Thymus (tissue), 11 donors: ENCODE measurements around the gene LYPD3. TPM values are rescaled to one million over a fixed set of nuclear protein-coding genes. Genes with fewer than 3 reads are reported as not detected.

Experiments
- DNase-seq, 9 donors: peaks; one replicate each; pipeline ENCODE4 v3.0.0-alpha.2; 2013; ENCODE audit warnings: low spot score in 9 of 9, low read depth in 6 of 9, missing footprints in 1 of 9
- H3K27ac ChIP-seq, 2 donors: one replicate each; pipeline ENCODE4 v1.5.1; 2013; ENCODE audit warnings: control low read depth in 1 of 2, low read depth in 1 of 2, low read length in 1 of 2, mild to moderate bottlenecking in 1 of 2, moderate library complexity in 1 of 2
- H3K27me3 ChIP-seq, 2 donors: one replicate each; pipeline ENCODE4 v1.5.1; 2013; ENCODE audit warnings: low read length in 1 of 2; ENCODE audit not compliant: control insufficient read depth in 2 of 2, insufficient read depth in 1 of 2
- H3K36me3 ChIP-seq, 2 donors: one replicate each; pipeline ENCODE4 v1.5.1; 2013; ENCODE audit warnings: low read length in 1 of 2, mild to moderate bottlenecking in 1 of 2, moderate library complexity in 1 of 2; ENCODE audit not compliant: control insufficient read depth in 2 of 2, insufficient read depth in 2 of 2
- H3K4me1 ChIP-seq, 2 donors: one replicate each; pipeline ENCODE4 v1.5.1; 2013; ENCODE audit warnings: low read length in 2 of 2; ENCODE audit not compliant: control insufficient read depth in 2 of 2, insufficient read depth in 2 of 2
- H3K4me3 ChIP-seq, 2 donors: one replicate each; pipeline ENCODE4 v1.5.1; 2013; ENCODE audit warnings: low read length in 2 of 2, control low read depth in 1 of 2, mild to moderate bottlenecking in 1 of 2
- H3K9me3 ChIP-seq, 2 donors: one replicate each; pipeline ENCODE4 v1.5.1; 2013; ENCODE audit warnings: low read length in 1 of 2, mild to moderate bottlenecking in 1 of 2; ENCODE audit not compliant: control insufficient read depth in 2 of 2, insufficient read depth in 1 of 2
- WGBS: extraction: QIAGEN DNeasy Blood & Tissue Kit; methylation state at CpG from one replicate; pipeline ENCODE4 v1.1.7; 2013; 5-methylcytosine and 5-hydroxymethylcytosine counted together
- polyA plus RNA-seq: library from polyadenylated mRNA; stranded (reverse); fragments of 200-250 nt; gene quantifications from one replicate; pipeline ENCODE4 v1.2.3, GENCODE V29; 2013
- total RNA-seq: library from RNA; stranded (reverse); fragments of 120-200 nt; gene quantifications from one replicate; pipeline ENCODE4 v1.2.4, GENCODE V29; 2013
- donor health status: healthy.

LYPD3 gene
- total and polyA plus RNA-seq, 2 donors: 3.0 to 34.2 TPM

DNA sequence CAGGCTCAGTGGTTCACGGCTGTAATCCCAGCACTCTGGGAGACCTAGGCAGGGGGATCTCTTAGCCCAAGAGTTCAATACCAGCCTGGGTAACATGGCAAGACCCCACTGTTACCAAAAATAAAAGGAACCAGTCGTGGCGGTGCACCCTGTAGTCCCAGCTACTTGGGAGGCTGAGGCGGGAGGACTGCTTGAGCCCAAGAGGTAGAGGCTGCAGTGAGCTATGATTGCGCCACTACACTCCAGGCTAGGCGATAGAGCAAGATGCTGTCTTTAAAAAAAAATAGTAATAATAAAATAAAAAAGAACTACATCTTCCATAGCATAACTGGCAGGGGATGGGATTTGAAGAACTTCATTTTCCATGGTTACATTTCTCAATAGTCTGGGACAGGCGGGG is 3.0 kb downstream of the LYPD3 start:
- H3K4me3 ChIP-seq: no peak overlapping the region
- DNase-seq: no peak
- no peaks in the 10 kb centered on the region for H3K36me3 ChIP-seq
- 97% methylated on average over 7 of the region's 7 CpGs for WGBS
- H3K4me1 ChIP-seq: peaks cover 11 to 24% of the 10 kb centered on the region in 2 donors
- H3K9me3 ChIP-seq: no peaks in the 10 kb centered on the region
- H3K27ac ChIP-seq: no peak overlapping the region
- H3K27me3 ChIP-seq: peaks cover 4 to 40% of the 10 kb centered on the region in 2 donors

DNA sequence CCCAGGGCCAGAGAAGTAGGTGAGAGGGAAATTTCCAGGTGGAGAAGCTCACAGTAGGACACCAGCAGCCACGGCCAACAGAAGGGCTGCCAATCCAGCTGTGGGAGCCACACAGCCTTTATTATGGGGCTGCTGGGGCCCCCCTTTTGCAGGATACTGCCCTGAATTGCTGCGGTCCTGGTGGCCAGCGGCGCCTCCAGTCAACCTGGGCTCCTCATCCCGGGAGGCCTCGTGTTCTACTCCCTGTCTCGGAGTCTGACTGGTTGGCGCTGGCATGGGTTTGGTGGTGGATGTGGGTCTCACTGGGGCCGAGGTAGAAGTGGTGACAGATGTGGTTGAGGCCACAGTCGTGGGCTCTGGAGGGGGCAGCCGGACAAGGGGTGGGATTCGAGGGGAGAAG is 4.1 kb downstream of the LYPD3 start:
- Histone ChIP-seq H3K27me3 (peaks cover 4 to 40% of the 10 kb centered on the region in 2 donors), H3K4me3 (no peak overlapping the region), H3K4me1 (peaks cover 11 to 24% of the 10 kb centered on the region in 2 donors), H3K27ac (no peak overlapping the region), H3K9me3 (no peaks in the 10 kb centered on the region), H3K36me3 (no peaks in the 10 kb centered on the region)
- 96% methylated on average over 12 of the region's 12 CpGs for WGBS
- DNase-seq: no peak

DNA sequence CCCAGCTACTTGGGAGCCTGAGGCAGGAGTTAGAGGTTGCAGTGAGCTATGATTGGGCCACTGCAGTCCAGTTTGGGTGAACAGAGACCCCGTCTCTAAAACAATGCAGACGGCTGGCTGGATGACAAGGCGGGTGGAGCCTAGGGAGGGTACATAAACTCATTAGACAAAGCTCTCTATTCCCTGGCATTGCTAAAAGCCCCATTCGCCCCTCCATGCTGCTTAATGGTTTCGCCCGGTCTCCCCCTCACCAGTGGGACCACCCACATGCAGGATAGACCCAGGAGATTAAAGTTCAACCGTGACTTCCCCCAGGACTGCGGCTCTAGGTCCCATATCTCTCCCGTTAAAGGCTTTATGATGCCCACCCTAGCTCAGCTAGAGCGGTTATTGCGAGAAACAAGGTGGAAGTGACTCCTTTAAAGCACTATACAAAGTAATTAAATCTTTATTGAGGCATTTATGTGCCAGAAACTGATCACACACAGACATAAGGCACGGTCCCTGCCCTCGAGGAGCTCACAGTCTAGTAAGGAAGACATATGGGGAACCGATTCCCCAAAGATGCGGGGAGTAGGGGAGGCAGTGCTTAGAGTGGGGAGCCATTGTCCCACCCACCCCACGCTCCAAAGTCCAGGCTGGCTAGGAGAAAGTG is 4.9 kb downstream of the LYPD3 start:
- WGBS: 95% methylated on average over 16 of the region's 16 CpGs

DNA sequence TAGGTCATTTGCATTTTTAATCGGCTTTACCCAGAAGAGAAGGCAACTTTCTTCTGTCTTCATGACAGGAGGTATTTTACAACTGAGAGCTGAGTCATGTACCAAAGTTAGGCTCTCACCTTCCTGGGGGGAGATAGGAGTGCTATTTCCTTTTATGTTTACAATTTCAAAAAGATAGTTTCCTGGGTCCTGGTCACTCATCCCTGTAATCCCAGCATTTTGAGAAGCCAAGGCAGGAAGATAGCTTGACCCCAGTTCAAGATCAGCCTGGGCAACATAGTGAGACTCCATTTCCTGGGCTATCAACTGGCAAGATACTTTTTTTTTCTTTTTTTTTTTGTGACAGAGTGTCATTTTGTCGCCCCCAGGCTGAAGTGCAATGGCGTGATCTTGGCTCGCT is 7.6 kb downstream of the LYPD3 start:
- no peak overlapping the region for H3K27ac ChIP-seq
- peaks cover 0 to 2% of the 10 kb centered on the region in 2 donors for H3K4me1 ChIP-seq
- no peak for DNase-seq
- no peaks in the 10 kb centered on the region for H3K9me3 ChIP-seq
- H3K4me3 ChIP-seq: no peak overlapping the region
- H3K36me3 ChIP-seq: no peaks in the 10 kb centered on the region
- peaks cover 0 to 12% of the 10 kb centered on the region in 2 donors for H3K27me3 ChIP-seq
- WGBS: 87% methylated on average over 4 of the region's 4 CpGs

More for the DNA sequence above, 4.9 kb downstream of the LYPD3 start:
- Histone ChIP-seq H3K9me3 (no peaks in the 10 kb centered on the region), H3K27ac (no peak overlapping the region), H3K4me1 (peaks cover 7 to 20% of the 10 kb centered on the region in 2 donors), H3K4me3 (no peak overlapping the region), H3K27me3 (peaks cover 4 to 33% of the 10 kb centered on the region in 2 donors), H3K36me3 (no peaks in the 10 kb centered on the region)
- no peak for DNase-seq

DNA sequence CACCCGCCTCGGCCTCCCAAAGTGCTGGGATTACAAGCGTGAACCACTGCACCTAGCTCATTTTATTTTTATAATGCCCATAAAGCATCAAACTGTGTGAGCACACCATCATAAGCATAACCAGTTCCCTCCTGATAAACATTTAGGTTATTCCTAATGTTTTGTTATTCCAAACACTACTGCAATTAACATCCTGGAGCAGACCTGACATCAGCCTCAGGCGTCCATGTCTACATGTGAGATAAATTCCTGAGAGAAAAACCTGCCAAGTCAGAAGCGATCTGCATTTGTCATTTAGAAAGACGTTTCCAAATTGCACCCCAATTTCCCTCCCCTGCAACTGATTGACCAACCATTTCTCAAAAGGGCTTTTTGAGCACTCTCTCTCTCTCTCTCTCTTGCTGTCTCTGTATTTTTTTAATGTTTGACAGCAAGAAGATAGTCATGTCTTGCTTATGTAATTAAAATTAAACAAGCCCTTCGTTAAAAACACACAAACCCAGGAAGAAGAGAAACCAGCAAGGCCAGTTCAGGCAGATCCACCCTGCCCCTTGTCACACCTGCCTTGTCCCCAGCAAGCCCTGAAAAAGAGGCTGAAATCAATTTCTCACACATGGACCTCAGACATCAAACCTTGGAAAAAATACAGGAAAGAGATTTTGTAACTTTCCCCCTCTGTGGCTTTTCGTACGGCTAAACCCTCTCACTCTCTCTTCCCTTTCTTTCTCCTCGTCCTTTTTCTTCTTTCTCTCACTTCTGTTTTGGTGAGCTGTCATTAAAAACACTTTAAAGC is 9.9 kb downstream of the LYPD3 start:
- H3K4me3 ChIP-seq: no peak overlapping the region
- no peak for DNase-seq
- H3K36me3 ChIP-seq: no peaks in the 10 kb centered on the region
- no peaks in the 10 kb centered on the region for H3K9me3 ChIP-seq
- H3K27ac ChIP-seq: no peak overlapping the region
- H3K27me3 ChIP-seq: no peaks in the 10 kb centered on the region
- 57% methylated on average over 10 of the region's 10 CpGs for WGBS
- H3K4me1 ChIP-seq: no peaks in the 10 kb centered on the region

DNA sequence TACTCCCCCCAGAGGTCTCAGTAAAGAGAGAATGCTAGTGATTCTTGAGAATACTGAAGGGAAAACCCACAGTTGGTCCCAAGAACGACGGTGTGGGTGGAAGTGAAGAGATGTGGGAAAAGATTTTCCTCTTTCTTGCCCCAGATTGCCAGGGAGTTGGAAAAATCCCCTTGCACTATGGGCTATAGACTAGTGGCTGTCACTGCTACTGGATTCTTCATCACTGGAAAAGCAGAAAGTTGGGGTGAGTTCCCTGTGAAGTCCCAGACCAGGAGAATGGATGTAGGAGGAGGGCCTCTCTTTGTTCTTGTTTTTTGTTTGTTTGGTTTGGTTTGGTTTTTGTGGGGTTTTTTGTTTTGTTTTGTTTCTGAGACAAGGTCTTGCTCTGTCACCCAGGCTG is 11.4 kb downstream of the LYPD3 start:
- 83% methylated on average over 2 of the region's 2 CpGs for WGBS
- no peaks in the 10 kb centered on the region for H3K36me3 ChIP-seq
- no peak overlapping the region for H3K4me3 ChIP-seq
- no peaks in the 10 kb centered on the region for H3K4me1 ChIP-seq
- H3K27ac ChIP-seq: no peak overlapping the region
- no peak for DNase-seq
- no peaks in the 10 kb centered on the region for H3K27me3 ChIP-seq
- no peaks in the 10 kb centered on the region for H3K9me3 ChIP-seq

DNA sequence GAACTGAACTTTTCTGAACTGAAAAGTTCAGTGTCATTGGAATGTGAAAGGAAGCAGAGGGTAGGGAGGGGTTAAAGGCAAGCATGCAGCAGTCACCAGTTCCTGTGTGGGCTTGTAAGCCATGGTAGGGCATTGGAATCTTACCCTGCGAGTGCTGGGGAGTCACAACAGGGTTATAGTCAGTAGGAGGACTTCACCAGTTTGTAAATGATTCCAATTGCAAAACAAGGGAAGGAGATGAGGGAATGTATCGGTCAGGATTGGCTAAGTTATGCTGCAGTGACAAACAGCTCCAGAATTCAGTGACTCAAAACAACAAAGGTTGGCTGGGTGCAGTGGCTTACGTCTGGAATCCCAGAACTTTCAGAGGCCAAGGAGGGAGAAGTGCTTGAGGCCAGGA is 12.8 kb downstream of the LYPD3 start:
- WGBS: 87% methylated on average over 3 of the region's 3 CpGs
- Histone ChIP-seq H3K4me3 (no peak overlapping the region), H3K27ac (no peak overlapping the region), H3K9me3 (no peaks in the 10 kb centered on the region), H3K27me3 (no peaks in the 10 kb centered on the region), H3K4me1 (no peaks in the 10 kb centered on the region), H3K36me3 (no peaks in the 10 kb centered on the region)
- DNase-seq: no peak

DNA sequence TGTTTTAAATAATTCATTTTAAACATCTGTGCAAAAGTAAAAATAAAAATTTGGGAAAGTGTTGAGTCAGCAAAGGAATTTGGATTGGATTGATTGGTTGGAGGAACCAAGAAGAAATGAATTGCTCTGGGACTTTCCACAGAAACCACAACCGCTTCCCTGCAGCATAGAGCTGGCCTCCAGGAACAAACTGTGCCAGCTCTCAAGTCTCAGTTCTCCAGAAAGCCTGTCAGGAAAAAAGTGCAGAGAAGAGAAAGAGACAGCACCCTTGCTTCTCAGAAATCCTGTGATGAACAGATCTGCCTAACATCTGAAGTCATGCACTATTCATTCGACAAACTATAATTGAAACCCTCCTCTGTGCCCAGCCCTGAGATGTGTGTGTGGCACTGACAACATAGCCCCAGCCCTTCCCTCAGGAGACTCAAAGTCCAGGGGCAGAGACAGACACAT is 14.8 kb downstream of the LYPD3 start:
- Histone ChIP-seq H3K36me3 (no peaks in the 10 kb centered on the region), H3K4me3 (no peak overlapping the region), H3K9me3 (no peaks in the 10 kb centered on the region), H3K27me3 (no peaks in the 10 kb centered on the region), H3K4me1 (no peaks in the 10 kb centered on the region), H3K27ac (peak overlapping the region; percentile 23 to 31)
- WGBS: 59% methylated on average over 2 of the region's 2 CpGs
- peak in 1 of 9 donors; percentile 32 for DNase-seq

DNA sequence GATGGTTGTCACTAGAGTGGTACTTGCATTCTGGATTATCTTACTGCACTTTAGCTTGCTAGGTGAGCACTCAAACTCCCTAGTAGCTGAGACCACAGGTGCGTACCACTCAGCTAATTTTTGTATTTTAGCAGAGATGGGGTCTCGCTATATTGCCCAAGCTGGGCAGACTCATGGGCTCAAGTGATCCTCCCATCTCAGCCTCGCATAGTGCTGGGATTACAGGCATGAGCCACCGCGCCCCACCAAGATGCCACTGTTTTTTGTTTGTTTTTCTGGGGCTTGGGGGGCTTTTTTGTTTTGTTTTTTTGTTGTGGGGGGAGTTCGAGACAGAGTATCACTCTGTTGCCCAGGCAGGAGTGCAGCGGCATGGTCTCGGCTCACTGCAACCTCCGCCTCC is 17.8 kb downstream of the LYPD3 start:
- no peaks in the 10 kb centered on the region for H3K9me3 ChIP-seq
- no peaks in the 10 kb centered on the region for H3K36me3 ChIP-seq
- H3K4me3 ChIP-seq: no peak overlapping the region
- no peaks in the 10 kb centered on the region for H3K27me3 ChIP-seq
- no peak for DNase-seq
- H3K27ac ChIP-seq: no peak overlapping the region
- 97% methylated on average over 9 of the region's 9 CpGs for WGBS
- peaks cover 0 to 2% of the 10 kb centered on the region in 2 donors for H3K4me1 ChIP-seq
